Activated CD8-positive, alpha-beta memory T cell treated with anti-CD3 and anti-CD28 coated beads, Interleukin-2, amount 10 ng/mL, durations not matched to agents 7 days and 5 days (primary cell): ENCODE results near the gene OTOG. TPM values are rescaled to one million over a fixed set of nuclear protein-coding genes. Genes with fewer than 3 reads are reported as not detected.

Experiments used
- ATAC-seq: fragments of 150-1000 bp; cut with Tn5 transposase; one replicate; pipeline ENCODE4 v1.10.0; 2021; ENCODE audit warnings: moderate library complexity
- CTCF ChIA-PET: fragments of 350-600 bp; sonication (Branson Sonifier 250); formaldehyde crosslinking; loops from one replicate; lab custom pipeline; 2021; ENCODE audit warnings: antibody characterized with exemption; lab: Charles Lee
- DNase-seq: peaks from one replicate; pipeline ENCODE4 v3.0.0-alpha.2; 2020
- H3K27ac Mint-ChIP-seq: one replicate; pipeline ENCODE4 v1.8.0; 2021; ENCODE audit warnings: mild to moderate bottlenecking, mixed read lengths
- H3K27me3 Mint-ChIP-seq: one replicate; pipeline ENCODE4 v1.8.0; 2021; ENCODE audit warnings: mixed read lengths
- H3K36me3 Mint-ChIP-seq: one replicate; pipeline ENCODE4 v1.8.0; 2021; ENCODE audit warnings: mild to moderate bottlenecking, mixed read lengths
- H3K4me1 Mint-ChIP-seq: one replicate; pipeline ENCODE4 v1.8.0; 2021; ENCODE audit warnings: mixed read lengths
- H3K4me3 Mint-ChIP-seq: one replicate; pipeline ENCODE4 v1.8.0; 2021; ENCODE audit warnings: mild to moderate bottlenecking, moderate library complexity, mixed read lengths
- H3K9me3 Mint-ChIP-seq: one replicate; pipeline ENCODE4 v1.8.0; 2022; ENCODE audit warnings: low read depth, mixed read lengths
- total RNA-seq, 2 experiments: library from RNA; stranded (reverse); gene quantifications; one replicate each; pipeline ENCODE4 v1.2.3, GENCODE V29; 2021

OTOG gene
- total RNA-seq, 2 experiments from 2014 or later, result not detected

DNA sequence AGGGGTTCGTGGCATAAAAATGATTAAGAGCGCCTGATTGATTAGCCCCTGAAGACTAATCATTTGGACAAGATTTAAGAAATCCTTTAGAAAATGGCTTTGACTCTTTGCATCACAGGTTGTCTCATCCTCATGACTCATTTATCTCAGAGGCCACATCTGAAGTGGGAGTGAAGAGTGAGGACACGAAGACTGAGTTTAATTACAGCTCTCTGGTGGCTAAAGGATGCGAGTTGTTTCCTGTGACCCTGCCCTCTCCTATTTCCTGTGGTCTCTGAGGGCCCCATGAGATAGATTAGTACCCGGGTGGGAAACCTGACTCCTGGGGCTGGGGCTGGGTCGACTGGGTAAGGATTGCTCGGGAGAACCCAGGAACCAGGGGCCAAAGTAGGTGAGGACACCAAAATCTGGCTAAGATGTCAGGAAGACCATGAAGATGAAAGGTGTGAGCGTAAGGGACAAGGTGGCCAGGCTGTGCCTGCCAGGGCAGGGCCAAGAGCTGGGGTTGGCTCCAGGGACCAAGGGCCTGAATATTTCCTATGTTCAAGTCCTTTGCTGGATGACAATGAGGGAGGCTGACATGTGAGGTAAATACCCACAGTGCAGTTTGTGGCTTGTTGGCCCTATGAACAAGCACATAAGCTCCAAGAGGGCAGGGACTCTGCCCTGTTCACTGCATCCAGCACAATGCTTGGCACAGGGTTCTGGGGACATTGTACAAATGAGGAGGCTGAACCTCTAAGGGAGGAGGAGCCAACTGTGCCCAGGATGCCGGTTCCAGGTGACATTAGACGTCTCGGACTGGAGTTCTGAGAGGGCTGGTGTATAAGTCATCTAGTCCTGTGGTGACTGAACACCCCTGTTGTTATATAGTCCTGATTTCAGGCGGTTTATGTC, 3.6 kb downstream of the OTOG start:
- ATAC-seq (peak; percentile 40), DNase-seq (no peak)
- H3K27me3 Mint-ChIP-seq, result peaks cover 28% of the 10 kb centered on the region
- CTCF ChIA-PET, result no interaction called here
- H3K9me3 Mint-ChIP-seq, result no peaks in the 10 kb centered on the region
- H3K4me3 Mint-ChIP-seq, result no peak overlapping the region
- no peaks in the 10 kb centered on the region for H3K36me3 Mint-ChIP-seq
- H3K27ac Mint-ChIP-seq, result no peak overlapping the region
- peaks cover 8% of the 10 kb centered on the region for H3K4me1 Mint-ChIP-seq

DNA sequence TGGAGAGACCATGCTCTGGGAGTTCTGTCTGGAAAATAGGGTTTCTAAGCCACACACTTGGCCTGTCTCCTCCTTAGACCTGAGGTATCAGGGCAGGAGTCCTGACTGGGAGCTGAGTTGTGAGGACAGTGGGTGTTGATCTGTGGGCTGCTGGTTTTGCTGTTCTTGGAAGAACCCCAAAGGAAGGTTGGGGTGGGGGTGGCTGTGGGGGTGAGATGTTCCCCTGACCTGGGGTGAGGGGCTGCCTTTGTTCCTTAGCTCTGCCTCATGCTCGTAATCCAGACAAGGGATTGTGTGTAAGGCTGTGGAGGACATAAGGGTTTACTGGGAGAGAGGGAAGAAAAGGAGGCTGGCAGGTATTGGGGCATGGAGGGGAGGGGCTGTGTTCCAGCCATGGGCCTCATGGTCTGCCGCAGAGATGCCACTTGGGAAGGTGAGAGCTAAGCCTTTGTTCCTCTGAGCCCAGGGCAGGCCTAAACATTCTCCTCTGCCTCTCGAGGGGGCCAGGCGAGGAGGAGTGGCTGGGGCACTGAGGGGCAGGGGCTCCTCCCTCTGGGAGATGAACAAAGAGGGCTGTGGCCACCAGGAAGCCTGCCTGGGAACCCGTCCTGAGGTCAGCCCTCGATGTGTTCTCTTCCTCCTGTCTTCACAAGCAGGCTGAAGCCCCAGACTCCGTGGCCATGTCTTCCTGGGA, 4.4 kb downstream of the OTOG start:
- CTCF ChIA-PET, result no interaction called here
- Mint-ChIP-seq H3K9me3 (no peaks in the 10 kb centered on the region), H3K27ac (no peak overlapping the region), H3K36me3 (no peaks in the 10 kb centered on the region), H3K4me3 (no peak overlapping the region), H3K4me1 (peaks cover 8% of the 10 kb centered on the region), H3K27me3 (peaks cover 21% of the 10 kb centered on the region)
- no peak for ATAC-seq
- DNase-seq, result no peak

DNA sequence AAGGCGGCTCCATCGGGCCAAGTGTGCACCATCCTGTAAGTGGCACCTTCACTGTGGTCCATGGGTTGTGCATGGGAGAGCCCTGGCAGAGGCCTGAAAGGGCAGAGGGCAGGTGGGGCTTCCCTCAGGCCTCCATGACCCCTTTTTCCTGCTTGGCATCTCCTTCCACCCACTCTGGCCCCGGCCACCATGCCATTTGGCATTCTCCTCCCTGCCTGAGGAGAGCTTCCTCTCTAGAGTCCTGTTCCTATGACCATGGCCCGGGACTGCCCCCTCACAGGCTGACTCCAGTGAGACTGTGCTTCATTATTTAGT, 4.9 kb downstream of the OTOG start:
- DNase-seq (no peak), ATAC-seq (no peak)
- peaks cover 8% of the 10 kb centered on the region for H3K4me1 Mint-ChIP-seq
- H3K27ac Mint-ChIP-seq, result no peak overlapping the region
- CTCF ChIA-PET, result no interaction called here
- H3K36me3 Mint-ChIP-seq, result no peaks in the 10 kb centered on the region
- no peak overlapping the region for H3K4me3 Mint-ChIP-seq
- peaks cover 16% of the 10 kb centered on the region for H3K27me3 Mint-ChIP-seq
- no peaks in the 10 kb centered on the region for H3K9me3 Mint-ChIP-seq

DNA sequence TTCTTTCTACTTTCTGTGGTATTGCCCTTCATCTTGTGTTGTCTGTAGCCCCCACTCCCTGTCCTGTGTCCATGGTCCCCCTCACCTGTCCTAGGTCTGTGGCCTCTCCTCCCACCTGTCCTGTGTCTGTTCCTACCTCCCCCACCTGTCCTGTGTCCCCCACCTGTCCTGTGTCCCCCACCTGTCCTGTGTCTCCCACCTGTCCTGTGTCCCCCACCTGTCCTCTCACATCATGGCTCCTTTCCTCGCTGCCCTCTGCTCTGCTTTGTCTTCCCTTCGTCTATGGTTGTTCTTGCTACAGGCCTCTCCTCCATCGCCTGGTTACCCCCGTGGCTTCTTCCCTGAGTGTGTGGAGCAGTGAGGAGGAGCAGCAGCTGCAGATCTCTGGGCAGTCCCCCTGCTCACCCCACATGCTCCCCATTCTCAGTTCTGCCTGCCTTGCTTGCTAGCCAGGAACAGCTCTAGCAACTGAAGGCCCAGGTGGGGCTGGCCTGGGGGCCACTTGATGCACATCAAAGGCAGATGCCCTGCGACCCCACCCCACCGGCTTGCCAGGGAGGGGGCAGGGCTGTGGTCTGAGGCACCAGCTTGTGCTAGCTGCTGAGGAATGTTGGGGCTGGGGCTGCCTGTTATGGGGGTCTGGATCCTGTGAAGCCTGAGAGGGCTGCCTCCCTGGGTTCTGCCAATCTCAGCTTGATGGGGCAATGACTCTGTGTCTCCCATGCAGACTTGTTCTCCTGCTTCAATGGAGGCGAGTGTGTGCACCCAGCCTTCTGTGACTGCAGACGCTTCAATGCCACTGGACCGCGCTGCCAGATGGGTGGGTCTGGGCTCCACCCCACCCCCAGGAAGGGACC, 5.6 kb downstream of the OTOG start:
- CTCF ChIA-PET, result interaction anchor here (0.9 kb wide), 1 partner anchor 12 kb away, joined by 3 read pairs; no protein-coding TSS in a partner anchor
- Mint-ChIP-seq H3K4me1 (peaks cover 8% of the 10 kb centered on the region), H3K4me3 (no peak overlapping the region), H3K36me3 (no peaks in the 10 kb centered on the region), H3K9me3 (no peaks in the 10 kb centered on the region), H3K27me3 (peaks cover 9% of the 10 kb centered on the region), H3K27ac (no peak overlapping the region)
- no peak for DNase-seq
- ATAC-seq, result no peak

DNA sequence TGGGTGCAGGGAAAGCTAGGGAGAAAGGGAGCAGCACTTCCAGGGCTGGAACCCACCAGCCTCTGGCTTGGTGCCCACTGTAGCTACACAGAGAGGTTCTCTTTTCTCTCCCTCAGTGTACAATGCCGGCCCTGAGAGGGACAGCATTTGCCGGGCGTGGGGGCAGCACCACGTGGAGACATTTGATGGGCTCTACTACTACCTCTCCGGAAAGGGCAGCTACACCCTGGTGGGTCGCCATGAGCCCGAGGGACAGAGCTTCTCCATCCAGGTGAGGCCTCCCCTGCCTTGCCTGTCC, 6.1 kb downstream of the OTOG start:
- Mint-ChIP-seq H3K36me3 (no peaks in the 10 kb centered on the region), H3K4me3 (no peak overlapping the region), H3K4me1 (peaks cover 8% of the 10 kb centered on the region), H3K9me3 (no peaks in the 10 kb centered on the region), H3K27ac (no peak overlapping the region), H3K27me3 (peaks cover 6% of the 10 kb centered on the region)
- DNase-seq (no peak), ATAC-seq (no peak)
- CTCF ChIA-PET, result interaction anchor here (0.9 kb wide), 1 partner anchor 11 kb away, joined by 3 read pairs; no protein-coding TSS in a partner anchor

DNA sequence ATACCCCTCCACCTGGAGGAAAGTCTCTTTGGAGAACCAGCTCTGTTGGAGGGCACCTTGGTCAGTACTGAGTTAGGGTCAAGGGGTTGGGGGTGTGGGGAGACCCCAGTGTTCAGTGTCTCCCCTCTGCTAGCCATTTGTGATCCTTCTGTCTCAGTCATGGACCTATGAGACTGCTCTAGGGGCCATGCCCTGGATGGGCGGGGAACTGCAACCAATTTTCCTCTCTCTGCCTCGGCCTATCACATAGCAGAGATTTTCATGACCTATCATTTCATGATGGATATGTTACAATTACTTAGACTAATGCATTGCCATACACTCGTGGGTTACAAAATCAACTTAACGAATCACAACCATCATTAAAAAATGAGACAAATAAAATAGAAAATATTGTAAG, 7.4 kb downstream of the OTOG start:
- no peak overlapping the region for H3K4me3 Mint-ChIP-seq
- H3K27me3 Mint-ChIP-seq, result no peaks in the 10 kb centered on the region
- CTCF ChIA-PET, result no interaction called here
- H3K4me1 Mint-ChIP-seq, result peaks cover 8% of the 10 kb centered on the region
- H3K9me3 Mint-ChIP-seq, result no peaks in the 10 kb centered on the region
- no peak for DNase-seq
- no peaks in the 10 kb centered on the region for H3K36me3 Mint-ChIP-seq
- H3K27ac Mint-ChIP-seq, result no peak overlapping the region
- ATAC-seq, result no peak

DNA sequence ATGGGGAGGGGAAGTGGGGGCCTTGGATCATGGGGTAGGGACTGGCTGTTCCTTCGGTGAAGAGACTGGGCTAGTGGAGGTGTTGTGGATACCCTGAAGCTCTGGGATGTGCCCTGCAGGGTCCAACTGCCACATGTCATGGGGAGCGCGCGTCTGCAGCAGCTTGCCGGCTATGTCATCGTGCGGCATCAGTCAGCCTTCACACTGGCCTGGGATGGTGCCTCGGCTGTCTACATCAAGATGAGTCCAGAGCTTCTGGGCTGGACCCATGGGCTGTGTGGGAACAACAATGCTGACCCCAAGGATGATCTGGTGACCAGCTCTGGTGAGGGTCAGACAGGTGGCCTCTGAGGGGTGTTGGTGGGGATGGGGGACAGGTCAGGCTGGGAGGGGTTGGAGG, 9.9 kb downstream of the OTOG start:
- Mint-ChIP-seq H3K27ac (no peak overlapping the region), H3K9me3 (no peaks in the 10 kb centered on the region), H3K4me1 (no peaks in the 10 kb centered on the region), H3K27me3 (peaks cover 3% of the 10 kb centered on the region), H3K4me3 (no peak overlapping the region), H3K36me3 (no peaks in the 10 kb centered on the region)
- DNase-seq (no peak), ATAC-seq (no peak)
- CTCF ChIA-PET, result no interaction called here

DNA sequence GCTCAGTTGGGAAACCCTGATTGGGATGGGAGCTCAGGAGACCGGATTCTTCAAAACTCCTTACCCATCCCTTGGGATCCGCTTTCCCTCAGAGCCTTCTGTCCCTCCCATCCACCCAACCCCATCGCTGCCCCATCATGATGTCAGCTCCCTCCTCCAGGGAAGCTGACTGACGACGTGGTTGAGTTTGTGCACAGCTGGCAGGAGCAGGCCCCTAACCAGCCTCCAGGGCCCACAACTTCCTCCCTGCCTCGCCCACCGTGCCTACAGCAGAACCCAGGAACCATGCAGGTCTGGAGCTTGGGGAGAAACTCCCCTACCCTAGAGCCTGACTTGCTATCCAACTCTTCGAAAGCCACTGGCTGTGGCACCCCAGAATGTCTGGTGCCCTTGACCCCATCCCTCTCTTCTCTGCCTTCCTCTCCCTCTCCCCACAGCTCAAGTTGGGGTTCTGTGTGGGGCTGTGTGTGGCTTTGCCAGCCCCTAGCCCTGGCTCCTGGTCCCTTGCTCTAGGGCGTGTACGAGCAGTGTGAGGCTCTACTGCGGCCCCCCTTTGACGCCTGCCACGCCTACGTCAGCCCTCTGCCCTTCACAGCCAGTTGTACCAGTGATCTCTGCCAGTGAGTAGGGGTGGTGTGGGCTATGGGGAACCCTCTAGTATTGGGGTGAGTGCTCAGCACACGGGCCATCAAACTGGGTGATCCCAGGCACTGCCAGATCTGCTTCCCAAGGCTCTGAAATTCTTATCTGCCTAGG, 11.1 kb downstream of the OTOG start:
- Mint-ChIP-seq H3K4me3 (no peak overlapping the region), H3K27me3 (peaks cover 3% of the 10 kb centered on the region), H3K36me3 (no peaks in the 10 kb centered on the region), H3K27ac (no peak overlapping the region), H3K4me1 (peaks cover 3% of the 10 kb centered on the region), H3K9me3 (no peaks in the 10 kb centered on the region)
- ATAC-seq (no peak), DNase-seq (no peak)
- CTCF ChIA-PET, result interaction anchor here (0.6 kb wide), 1 partner anchor 374 kb away, joined by 3 read pairs; no protein-coding TSS in a partner anchor

DNA sequence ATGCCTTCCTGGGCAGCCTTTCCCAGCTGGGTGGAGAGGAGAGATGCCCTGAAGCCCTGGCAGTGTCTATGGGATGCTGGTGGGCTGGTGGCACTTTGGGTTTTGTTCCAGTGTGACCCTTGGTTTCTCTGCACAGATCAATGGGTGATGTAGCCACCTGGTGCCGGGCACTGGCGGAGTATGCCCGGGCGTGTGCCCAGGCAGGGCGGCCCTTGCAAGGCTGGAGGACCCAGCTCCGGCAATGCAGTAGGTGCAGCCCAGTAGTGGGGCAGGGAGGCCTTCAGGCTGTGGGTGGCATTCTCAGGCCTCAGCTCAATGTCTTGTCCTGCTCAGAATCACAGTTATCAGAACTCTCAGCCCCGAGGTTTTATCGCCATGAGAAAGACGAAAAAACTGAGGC, 11.9 kb downstream of the OTOG start:
- H3K4me1 Mint-ChIP-seq, result peaks cover 3% of the 10 kb centered on the region
- H3K4me3 Mint-ChIP-seq, result no peak overlapping the region
- no peak for ATAC-seq

DNA sequence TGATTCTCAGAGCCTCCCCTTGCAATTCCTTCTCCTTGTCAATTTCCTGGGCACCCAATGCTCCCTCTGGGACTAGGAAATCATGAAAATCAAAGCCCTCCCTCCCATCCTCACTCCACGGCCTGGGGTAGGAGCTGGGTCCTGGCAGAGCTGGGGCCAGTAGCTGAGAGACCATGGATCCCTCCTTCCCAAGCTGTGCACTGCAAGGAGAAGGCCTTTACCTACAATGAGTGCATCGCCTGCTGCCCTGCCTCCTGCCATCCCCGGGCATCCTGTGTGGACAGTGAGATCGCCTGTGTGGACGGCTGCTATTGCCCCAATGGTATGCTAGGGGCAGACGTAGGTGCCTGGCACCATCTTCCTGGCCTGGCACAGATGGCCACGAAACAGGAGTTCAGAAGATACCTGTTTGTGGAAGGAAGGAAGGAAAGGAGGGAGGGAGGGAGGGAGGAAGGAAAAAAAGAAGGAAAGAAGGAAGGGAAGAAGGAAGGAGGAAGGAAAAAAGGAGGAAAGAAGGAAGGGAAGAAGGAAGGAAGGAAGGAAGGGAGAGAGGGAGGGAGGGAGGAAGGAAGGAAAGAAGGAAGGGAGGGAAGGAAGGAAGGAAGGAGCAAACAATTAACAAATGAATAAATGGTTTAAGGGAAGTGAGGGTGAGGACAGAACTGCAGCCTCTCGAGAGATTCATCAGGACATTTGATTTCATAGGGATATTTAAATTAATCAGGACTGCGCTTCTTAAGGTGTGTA, 12.5 kb downstream of the OTOG start:
- H3K27me3 Mint-ChIP-seq, result peaks cover 3% of the 10 kb centered on the region
- ATAC-seq (no peak), DNase-seq (no peak)
- H3K27ac Mint-ChIP-seq, result no peak overlapping the region
- H3K4me3 Mint-ChIP-seq, result no peak overlapping the region
- peaks cover 3% of the 10 kb centered on the region for H3K4me1 Mint-ChIP-seq
- no peaks in the 10 kb centered on the region for H3K36me3 Mint-ChIP-seq
- CTCF ChIA-PET, result no interaction called here
- H3K9me3 Mint-ChIP-seq, result no peaks in the 10 kb centered on the region

More for the DNA sequence above, 11.9 kb downstream of the OTOG start:
- Mint-ChIP-seq H3K9me3 (no peaks in the 10 kb centered on the region), H3K27me3 (peaks cover 3% of the 10 kb centered on the region), H3K27ac (no peak overlapping the region), H3K36me3 (no peaks in the 10 kb centered on the region)
- CTCF ChIA-PET, result no interaction called here
- no peak for DNase-seq

DNA sequence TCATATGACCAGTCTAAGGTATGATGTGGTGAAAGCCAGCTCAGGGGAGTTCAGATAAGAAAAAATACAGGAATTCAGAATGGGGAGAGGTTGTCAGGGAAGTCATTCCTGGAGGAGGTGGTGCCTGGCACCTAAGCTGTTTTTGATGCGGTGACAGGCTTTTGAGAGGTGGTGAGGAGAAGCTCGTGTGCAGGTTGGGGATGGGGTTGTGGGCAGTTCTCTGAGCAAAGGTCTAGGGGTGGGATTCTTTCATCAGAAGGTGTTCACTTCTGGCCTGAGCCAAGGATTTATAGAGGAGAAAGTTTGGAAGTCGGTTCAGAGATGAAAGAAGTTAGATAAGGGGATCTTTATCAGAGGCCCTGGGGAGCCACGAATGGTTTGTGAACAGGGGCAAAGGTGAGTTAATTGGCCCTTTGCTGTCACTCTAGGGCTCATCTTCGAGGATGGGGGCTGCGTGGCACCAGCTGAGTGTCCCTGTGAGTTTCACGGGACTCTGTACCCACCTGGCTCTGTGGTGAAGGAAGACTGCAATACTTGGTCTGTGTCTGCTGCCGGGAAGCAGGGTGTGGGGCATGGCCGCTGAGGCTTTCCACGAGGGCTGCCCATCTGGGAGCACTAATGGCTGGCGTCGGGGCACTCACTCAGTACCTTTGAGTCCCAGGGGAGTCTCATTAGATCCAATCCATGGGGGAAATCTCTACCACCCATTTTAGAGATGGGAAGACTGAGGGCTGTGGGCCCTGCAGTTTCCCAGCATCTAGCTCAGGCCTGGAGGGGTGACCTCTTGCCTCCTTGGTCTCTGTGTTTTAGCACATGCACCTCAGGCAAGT, 13.4 kb downstream of the OTOG start:
- peaks cover 3% of the 10 kb centered on the region for H3K27me3 Mint-ChIP-seq
- ATAC-seq (no peak), DNase-seq (no peak)
- no peak overlapping the region for H3K27ac Mint-ChIP-seq
- no peak overlapping the region for H3K4me3 Mint-ChIP-seq
- no peaks in the 10 kb centered on the region for H3K36me3 Mint-ChIP-seq
- H3K9me3 Mint-ChIP-seq, result no peaks in the 10 kb centered on the region
- CTCF ChIA-PET, result no interaction called here
- peaks cover 3% of the 10 kb centered on the region for H3K4me1 Mint-ChIP-seq

DNA sequence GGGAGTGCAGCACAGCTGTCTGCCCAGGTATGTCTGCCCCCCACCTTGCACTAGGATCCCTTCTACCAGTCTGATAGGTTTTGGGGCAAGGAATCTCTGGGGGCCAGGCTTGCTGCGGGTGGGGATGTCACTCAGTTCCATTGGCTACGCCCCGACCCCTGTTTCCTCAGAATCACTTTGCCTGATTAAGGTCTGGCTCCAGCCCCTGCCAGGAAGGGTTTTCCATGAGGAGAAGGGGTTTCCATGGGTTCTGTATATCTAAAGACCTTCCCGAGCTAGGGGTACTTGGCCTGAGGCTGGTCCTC, 14.0 kb downstream of the OTOG start:
- no peaks in the 10 kb centered on the region for H3K9me3 Mint-ChIP-seq
- peaks cover 3% of the 10 kb centered on the region for H3K27me3 Mint-ChIP-seq
- peaks cover 3% of the 10 kb centered on the region for H3K4me1 Mint-ChIP-seq
- CTCF ChIA-PET, result no interaction called here
- H3K36me3 Mint-ChIP-seq, result no peaks in the 10 kb centered on the region
- no peak overlapping the region for H3K27ac Mint-ChIP-seq
- no peak for ATAC-seq
- H3K4me3 Mint-ChIP-seq, result no peak overlapping the region
- no peak for DNase-seq
